ENCODE measurements around the gene NMNAT2. TPM values are rescaled to one million over a fixed set of nuclear protein-coding genes. Genes with fewer than 3 reads are reported as not detected.

NMNAT2 gene
- polyA plus RNA-seq, 12 donors: 0.76 to 2.1 (median 1.6) TPM; not detected in 2

DNA sequence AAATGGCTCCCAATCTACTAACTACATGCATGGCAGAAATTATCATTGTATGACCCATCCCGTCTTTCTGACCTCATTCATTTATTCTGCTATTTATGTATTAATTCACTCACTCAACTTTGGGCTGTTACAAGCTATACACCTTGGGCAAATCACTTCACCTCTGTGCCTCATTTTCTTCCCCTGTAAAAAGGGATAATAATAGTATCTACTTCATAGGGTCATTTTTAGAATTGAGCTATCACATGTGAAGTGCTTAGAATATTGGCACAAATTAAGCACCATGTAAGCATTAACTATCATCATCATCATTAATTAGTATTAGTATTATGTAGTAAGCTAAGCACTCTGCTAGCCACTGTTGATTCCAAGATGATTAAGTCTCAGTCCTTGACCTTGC, 52.1 kb downstream of the NMNAT2 start:
- no peak for DNase-seq

DNA sequence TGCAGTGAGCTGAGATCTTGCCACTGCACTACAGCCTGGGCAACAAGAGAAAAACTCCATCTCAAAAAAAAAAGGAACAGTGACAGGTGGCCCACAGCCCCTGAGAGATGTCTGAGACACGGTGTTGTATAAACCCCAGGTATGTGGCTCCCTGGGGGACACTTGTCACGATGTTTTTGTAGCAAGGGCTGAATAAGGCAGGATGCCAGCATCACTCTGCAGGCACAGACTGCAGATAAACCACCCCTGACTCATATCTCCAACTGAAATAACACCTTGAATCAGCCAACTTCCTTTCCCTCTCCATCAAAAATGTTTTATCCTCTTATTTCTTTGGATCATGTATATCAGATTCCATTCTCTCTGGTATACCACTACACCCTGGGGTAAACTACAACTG, 52.5 kb downstream of the NMNAT2 start:
- no peak for DNase-seq

GRCh38 chr1:183365093-183365492, 53.1 kb downstream of the NMNAT2 start:
- no peak for DNase-seq

DNA sequence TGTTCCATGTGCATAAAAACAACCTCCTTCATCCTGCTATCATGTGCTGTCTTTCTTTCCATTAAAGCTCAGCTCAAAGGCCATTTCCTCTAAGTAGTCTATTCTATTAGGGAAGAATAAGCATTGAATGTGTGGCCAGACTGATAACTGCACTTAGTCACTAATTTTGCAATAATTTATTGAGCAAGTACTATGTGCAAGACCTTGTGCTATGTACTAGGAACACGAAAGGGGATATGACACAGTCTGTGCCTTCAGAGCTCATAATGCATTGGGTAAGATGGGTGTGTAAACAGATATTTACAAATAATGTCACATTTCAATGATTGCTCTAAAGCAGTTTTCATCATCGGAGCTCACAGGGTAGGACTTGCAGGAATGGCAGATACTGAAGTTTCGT, 54.2 kb downstream of the NMNAT2 start:
- DNase-seq: no peak

DNA sequence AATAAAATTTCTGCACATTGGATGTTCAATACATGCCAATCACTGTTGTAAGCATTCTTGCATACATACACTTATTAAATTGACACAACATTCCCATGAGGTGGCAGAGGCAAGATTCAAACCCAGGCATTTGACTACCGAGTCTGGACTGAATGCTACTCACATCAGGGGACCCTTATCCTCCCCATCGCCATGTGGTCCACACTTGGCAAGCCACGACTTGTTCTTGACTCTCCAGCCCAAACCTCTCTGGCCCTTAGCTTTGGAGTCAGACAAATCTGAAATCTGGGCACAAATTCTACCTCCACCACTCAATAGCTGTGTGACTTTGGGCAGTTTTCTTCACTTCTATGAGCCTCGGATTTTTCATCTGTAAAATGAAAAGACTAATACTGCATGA, 57.1 kb downstream of the NMNAT2 start:
- no peak for DNase-seq

DNA sequence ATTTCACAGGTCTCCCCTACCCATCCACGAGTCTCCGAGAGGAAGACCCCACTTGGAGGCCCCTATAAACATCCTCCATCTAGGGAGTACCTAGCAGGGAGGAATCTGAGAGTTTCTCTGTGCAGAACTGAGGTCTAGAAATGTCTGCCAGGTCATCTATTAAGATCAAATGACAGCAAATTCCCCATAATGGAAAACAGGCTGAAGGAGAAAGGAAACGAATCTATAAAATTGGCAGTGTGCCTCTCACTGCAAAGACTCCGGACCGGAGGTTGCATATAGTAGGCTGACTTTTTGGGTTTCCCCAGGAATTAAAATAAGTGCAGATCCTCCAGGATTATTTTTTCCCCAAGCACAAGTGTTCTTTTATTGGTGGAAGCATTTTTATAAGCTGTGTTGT, 57.7 kb downstream of the NMNAT2 start:
- DNase-seq: peak; percentile 41

DNA sequence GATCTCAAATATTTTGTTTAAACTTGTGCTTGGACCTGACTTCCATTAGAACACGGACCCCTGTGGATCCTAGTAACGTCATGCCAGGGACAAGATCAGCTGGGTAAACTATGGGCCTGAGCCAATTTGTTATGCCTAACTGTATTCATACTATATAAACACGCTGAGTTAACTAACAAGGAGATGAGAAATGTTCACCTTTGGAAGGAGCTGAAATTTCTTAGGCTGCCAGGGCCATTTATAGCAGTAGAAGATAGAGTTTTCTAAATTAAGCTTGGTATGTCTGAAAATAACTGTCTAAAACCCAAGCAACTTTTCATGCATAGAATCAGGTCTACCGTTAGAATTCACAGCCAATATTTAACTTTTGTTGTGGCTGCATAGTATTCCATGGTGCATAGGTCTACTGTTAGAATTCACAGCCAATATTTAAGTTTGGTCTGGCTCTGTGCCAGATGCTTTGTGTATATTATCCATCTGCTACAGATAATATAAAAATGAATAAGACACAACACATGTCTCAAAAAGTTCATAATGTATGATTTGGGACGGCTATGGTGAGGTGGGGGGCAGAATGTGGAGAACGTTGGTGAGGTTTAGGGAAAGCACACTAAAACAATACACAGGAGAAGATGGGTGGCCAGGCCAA, 61.5 kb downstream of the NMNAT2 start:
- no peak for DNase-seq

- DNase-seq: no peak
These were observed 62.4 kb downstream of the NMNAT2 start for GRCh38 chr1:183355797-183356196.

DNA sequence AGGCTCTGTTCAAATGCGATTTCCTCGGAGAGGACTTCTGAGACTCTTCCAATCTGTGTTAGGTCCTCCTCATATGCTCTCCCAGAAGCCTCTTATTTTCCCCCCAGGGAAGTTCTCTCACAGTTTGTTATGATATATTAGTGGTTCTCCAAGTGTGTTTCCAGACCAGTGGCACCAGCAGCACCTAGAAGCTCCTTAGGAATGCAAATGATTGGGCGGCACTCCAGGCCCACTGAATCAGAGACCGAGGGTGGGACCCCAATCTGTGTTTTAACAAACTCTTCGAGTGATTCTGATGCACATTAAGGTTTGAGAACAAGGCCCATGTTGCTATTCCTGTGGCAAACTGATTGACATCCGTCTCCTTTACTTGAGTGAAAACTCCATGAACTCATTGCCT, 63.0 kb downstream of the NMNAT2 start:
- DNase-seq: no peak

- DNase-seq: no peak
These were observed 64.6 kb downstream of the NMNAT2 start for GRCh38 chr1:183353597-183353996.

DNA sequence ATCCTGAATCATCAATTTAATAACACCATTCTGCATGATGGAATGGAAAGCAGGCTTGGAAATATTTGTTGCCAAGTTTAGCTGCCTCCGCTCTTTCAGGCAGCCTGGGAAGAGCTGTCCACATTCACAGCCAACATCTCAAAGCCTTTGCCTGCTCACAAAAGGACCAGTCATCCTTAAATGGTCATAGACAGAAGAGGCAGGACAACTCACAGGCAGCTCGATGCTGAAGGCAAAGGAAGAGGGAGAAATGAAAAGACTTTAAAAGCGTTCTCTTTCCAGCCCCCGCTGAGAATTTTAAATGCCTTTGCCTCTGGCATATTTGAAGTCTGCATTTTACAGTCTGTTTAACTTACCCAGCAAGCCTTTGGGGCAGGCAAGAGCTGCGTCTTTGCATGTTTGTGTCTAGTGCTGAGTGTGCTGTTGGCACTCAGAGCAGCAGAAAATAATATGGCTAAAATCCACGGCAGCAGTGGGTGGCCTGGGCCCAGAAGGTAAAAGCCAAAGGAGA, 68.9 kb downstream of the NMNAT2 start:
- DNase-seq: peak; percentile 82

- no peak for DNase-seq
These were observed 71.9 kb downstream of the NMNAT2 start for GRCh38 chr1:183346276-183346732.

DNA sequence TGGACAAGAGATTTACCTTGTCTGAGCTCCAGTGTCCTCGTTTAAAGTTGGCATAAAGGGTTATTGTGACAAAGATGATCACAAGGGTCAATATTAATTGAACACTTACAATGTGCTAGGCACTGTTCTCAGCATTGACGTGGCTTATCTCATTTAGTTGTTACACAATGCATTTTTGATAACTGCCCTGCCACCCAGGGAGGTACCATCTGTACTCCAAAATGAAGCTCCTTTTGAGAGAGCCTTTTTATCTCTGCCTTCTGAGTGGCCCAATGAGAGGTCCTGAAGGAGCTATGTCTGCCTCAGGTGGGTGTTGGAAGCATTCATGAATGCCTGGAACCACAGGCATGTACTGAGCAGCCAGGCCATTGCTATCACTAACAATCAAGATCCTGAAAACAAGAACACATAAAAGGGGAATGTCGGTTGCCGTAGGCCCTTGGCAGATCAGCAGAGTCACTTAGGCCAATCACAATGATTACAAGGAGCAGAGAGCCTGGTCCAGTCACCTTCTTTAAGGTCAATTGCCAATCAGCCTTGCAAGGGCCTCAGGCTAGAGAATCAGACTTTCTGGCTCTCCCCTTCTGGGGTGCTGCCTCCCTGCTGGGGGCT, 78.5 kb downstream of the NMNAT2 start:
- DNase-seq: no peak

GRCh38 chr1:183331091-183331742, 87.0 kb downstream of the NMNAT2 start:
- DNase-seq: peak; percentile 23

GRCh38 chr1:183330335-183330734, 87.8 kb downstream of the NMNAT2 start:
- DNase-seq: no peak

- no peak for DNase-seq
These were observed 89.8 kb downstream of the NMNAT2 start for GRCh38 chr1:183328371-183328770.

- no peak for DNase-seq
These were observed 90.5 kb downstream of the NMNAT2 start for GRCh38 chr1:183327434-183328290.

- no peak for DNase-seq
These were observed 94.1 kb downstream of the NMNAT2 start for GRCh38 chr1:183323849-183324683.

GRCh38 chr1:183319606-183320005, 98.6 kb downstream of the NMNAT2 start:
- DNase-seq: no peak

DNA sequence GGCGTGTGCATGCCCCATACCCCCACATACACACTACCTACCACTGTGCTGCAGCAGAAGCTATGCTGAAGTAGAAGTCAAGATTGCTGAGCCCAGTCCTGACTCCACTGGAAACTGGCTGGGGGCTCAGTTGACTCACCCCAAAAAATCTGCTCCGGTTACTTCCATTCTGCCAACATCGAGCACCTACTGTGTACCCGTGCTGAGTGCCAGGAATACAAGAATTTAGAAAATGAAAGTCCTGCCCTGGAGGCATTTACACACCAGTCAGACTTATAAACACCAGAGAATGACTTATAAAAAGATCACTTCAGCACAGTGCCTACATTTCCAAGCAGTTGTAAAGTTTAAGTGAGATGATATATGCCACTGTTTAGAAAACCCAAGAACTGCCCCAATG, 99.1 kb downstream of the NMNAT2 start:
- no peak for DNase-seq

DNA sequence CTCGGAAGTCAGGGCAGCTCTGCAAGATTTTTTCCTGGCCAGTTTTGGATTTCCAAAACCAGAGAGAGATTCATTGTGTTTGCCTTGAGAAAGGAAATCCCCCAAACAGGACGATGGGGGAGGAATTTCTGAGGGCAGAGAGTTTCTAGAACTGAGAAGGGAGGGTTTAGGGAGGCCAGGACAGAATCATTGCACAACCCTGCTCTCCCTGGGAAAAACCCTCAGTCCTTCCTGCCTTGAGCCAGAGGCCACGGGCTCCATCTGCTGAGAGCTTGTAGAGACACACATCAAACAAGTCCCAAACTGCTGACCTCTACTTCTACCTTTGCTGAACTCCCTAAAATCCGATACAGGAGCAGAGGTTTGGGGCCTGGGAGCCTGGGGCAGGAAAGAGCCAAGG, 99.7 kb downstream of the NMNAT2 start:
- peak; percentile 83 for DNase-seq

Data from muscle of arm (tissue), 12 donors.